NCI-H524 (cell line): ENCODE data around the gene SPSB4.
A peak's percentile ranks its signal among the peaks of the same experiment; 100 is the strongest.

Experiments
- DNase-seq, 2 experiments: peaks; one replicate each; lab custom pipeline; 2025; lab: John Stamatoyannopoulos, UW

Gene SPSB4

GRCh38 chr3:141152801-141153678, 101.9 kb downstream of the SPSB4 start:
- peak in 1 of 2 experiments; percentile 41 for DNase-seq

GRCh38 chr3:141153679-141153966, 102.5 kb downstream of the SPSB4 start:
- no peak for DNase-seq

- DNase-seq, result peak in 1 of 2 experiments; percentile 65
These were observed 113.7 kb downstream of the SPSB4 start for GRCh38 chr3:141164852-141165251.

GRCh38 chr3:141167681-141168080, 116.5 kb downstream of the SPSB4 start:
- no peak for DNase-seq

- DNase-seq, result no peak
These were observed 119.6 kb downstream of the SPSB4 start for GRCh38 chr3:141170678-141171295.

- peak in 1 of 2 experiments; percentile 48 for DNase-seq
These were observed 123.5 kb downstream of the SPSB4 start for GRCh38 chr3:141174674-141175073.

- no peak for DNase-seq
These were observed 125.6 kb downstream of the SPSB4 start for GRCh38 chr3:141176775-141177174.

GRCh38 chr3:141178026-141178425, 126.9 kb downstream of the SPSB4 start:
- DNase-seq, result no peak

- DNase-seq, result no peak
These were observed 127.4 kb downstream of the SPSB4 start for GRCh38 chr3:141178551-141178950.

- DNase-seq, result no peak
These were observed 128.8 kb downstream of the SPSB4 start for GRCh38 chr3:141179983-141180382.

- no peak for DNase-seq
These were observed 130.0 kb downstream of the SPSB4 start for GRCh38 chr3:141181196-141181595.

GRCh38 chr3:141181819-141182218, 130.7 kb downstream of the SPSB4 start:
- no peak for DNase-seq

GRCh38 chr3:141183606-141184005, 132.5 kb downstream of the SPSB4 start:
- no peak for DNase-seq

GRCh38 chr3:141184430-141184829, 133.3 kb downstream of the SPSB4 start:
- DNase-seq, result no peak

GRCh38 chr3:141191097-141191749, 140.1 kb downstream of the SPSB4 start:
- no peak for DNase-seq

GRCh38 chr3:141192345-141192744, 141.2 kb downstream of the SPSB4 start:
- peak; percentile 98 to 99 for DNase-seq

- DNase-seq, result no peak
These were observed 142.1 kb downstream of the SPSB4 start for GRCh38 chr3:141193066-141193830.
